CD14-positive monocyte (primary cell): ENCODE results near the gene SYPL2. TPM values are rescaled to one million over a fixed set of nuclear protein-coding genes. Genes with fewer than 3 reads are reported as not detected.

Experiments
- DNase-seq, 3 donors: peaks; one replicate each; pipeline ENCODE4 v3.0.0-alpha.2; 2011 to 2022
- H2AFZ ChIP-seq: 2 replicates; pipeline ENCODE4 v1.6.0; 2012; ENCODE audit warnings: mild to moderate bottlenecking, low read depth, low read length, inconsistent platforms; ENCODE audit not compliant: insufficient read depth, poor library complexity, severe bottlenecking
- H3K27ac ChIP-seq, 2 donors: 1 replicate in 1 of 2; 2 replicates in 1 of 2; pipeline ENCODE4 v1.5.1; 2012 to 2013; ENCODE audit warnings: low read length in 2 of 2, control low read depth in 1 of 2, inconsistent platforms in 1 of 2, low read depth in 1 of 2, mild to moderate bottlenecking in 1 of 2
- H3K27me3 ChIP-seq, 2 donors: one replicate each; pipeline versions ENCODE4 v1.6.0 to v1.6.1; 2011 to 2013; ENCODE audit warnings: low read length in 2 of 2; ENCODE audit not compliant: control insufficient read depth in 2 of 2, insufficient read depth in 2 of 2
- H3K36me3 ChIP-seq, 2 donors: replicated peaks in 1 of 2; 1 replicate in 1 of 2; 2 replicates in 1 of 2; pipeline versions ENCODE4 v1.5.1 to v1.6.1; 2012 to 2013; ENCODE audit warnings: low read length in 2 of 2, control low read depth in 1 of 2, inconsistent platforms in 1 of 2, mild to moderate bottlenecking in 1 of 2; ENCODE audit not compliant: insufficient read depth in 2 of 2, control insufficient read depth in 1 of 2
- H3K4me1 ChIP-seq, 2 donors: 1 replicate in 1 of 2; 2 replicates in 1 of 2; pipeline versions ENCODE4 v1.5.1 to v1.6.1; 2012 to 2013; ENCODE audit warnings: low read length in 2 of 2, control low read depth in 1 of 2, inconsistent platforms in 1 of 2, mild to moderate bottlenecking in 1 of 2, moderate library complexity in 1 of 2; ENCODE audit not compliant: insufficient read depth in 2 of 2, control insufficient read depth in 1 of 2
- H3K4me2 ChIP-seq: replicated peaks from 2 replicates; pipeline ENCODE3; 2012; ENCODE audit warnings: low read length, moderate library complexity, mild to moderate bottlenecking; ENCODE audit not compliant: poor library complexity, severe bottlenecking; ENCODE audit errors: extremely low read depth
- H3K4me3 ChIP-seq, 3 experiments: fragments of 200-600 bp in 1 of 3; sonication (generic) in 1 of 3; replicated peaks in 1 of 3; 1 replicate in 2 of 3; 2 replicates in 1 of 3; pipeline ENCODE4 v1.5.1; 2011 to 2013; ENCODE audit warnings: low read length in 3 of 3, mild to moderate bottlenecking in 3 of 3, control low read depth in 2 of 3, low read depth in 2 of 3, inconsistent platforms in 1 of 3, moderate library complexity in 1 of 3
- H3K79me2 ChIP-seq: 2 replicates; pipeline ENCODE4 v1.6.0; 2012; ENCODE audit warnings: mild to moderate bottlenecking, control low read depth, inconsistent platforms, low read length, moderate library complexity; ENCODE audit not compliant: insufficient read depth
- H3K9ac ChIP-seq: 2 replicates; pipeline ENCODE4 v1.6.0; 2017; ENCODE audit warnings: low read length, mild to moderate bottlenecking; ENCODE audit not compliant: insufficient read depth, poor library complexity, severe bottlenecking
- H3K9me3 ChIP-seq, 2 donors: replicated peaks in 1 of 2; 1 replicate in 1 of 2; 2 replicates in 1 of 2; pipeline versions ENCODE4 v1.5.1 to v1.6.1; 2012 to 2013; ENCODE audit warnings: low read length in 2 of 2, control low read depth in 1 of 2; ENCODE audit not compliant: control insufficient read depth in 1 of 2, insufficient read depth in 1 of 2
- H4K20me1 ChIP-seq: 2 replicates; pipeline ENCODE4 v1.6.0; 2012; ENCODE audit warnings: mild to moderate bottlenecking, low read length, control low read depth, moderate library complexity; ENCODE audit not compliant: insufficient read depth
- H3K27ac Mint-ChIP-seq, 7 donors: one replicate each; pipeline ENCODE4 v1.8.0; 2020; ENCODE audit warnings: mild to moderate bottlenecking in 7 of 7, mixed read lengths in 7 of 7, moderate library complexity in 6 of 7, inconsistent platforms in 2 of 7
- H3K27me3 Mint-ChIP-seq, 3 donors: one replicate each; pipeline ENCODE4 v1.8.0; 2021 to 2022; ENCODE audit warnings: low read depth in 3 of 3, mild to moderate bottlenecking in 3 of 3, mixed read lengths in 3 of 3, moderate library complexity in 3 of 3, inconsistent platforms in 1 of 3
- H3K36me3 Mint-ChIP-seq, 2 donors: one replicate each; pipeline ENCODE4 v1.8.0; 2020; ENCODE audit warnings: mixed read lengths in 2 of 2, inconsistent platforms in 1 of 2, mild to moderate bottlenecking in 1 of 2
- H3K4me1 Mint-ChIP-seq: one replicate; pipeline ENCODE4 v1.8.0; 2020; ENCODE audit warnings: mild to moderate bottlenecking, mixed read lengths
- H3K4me3 Mint-ChIP-seq, 2 donors: one replicate each; pipeline ENCODE4 v1.8.0; 2020; ENCODE audit warnings: mild to moderate bottlenecking in 2 of 2, mixed read lengths in 2 of 2, moderate library complexity in 1 of 2
- H3K9me3 Mint-ChIP-seq, 7 donors: one replicate each; pipeline ENCODE4 v1.8.0; 2020 to 2022; ENCODE audit warnings: mixed read lengths in 7 of 7, mild to moderate bottlenecking in 6 of 7, moderate library complexity in 6 of 7, inconsistent platforms in 2 of 7
- WGBS: methylation state at CpG from one replicate; pipeline ENCODE4 v1.1.5; 2013; ENCODE audit warnings: missing lambda C conversion rate; ENCODE audit not compliant: insufficient coverage; 5-methylcytosine and 5-hydroxymethylcytosine counted together
- intact Hi-C, 2 donors: fragments of 100-400 bp; cut with micrococcal nuclease; formaldehyde crosslinking; loops; one replicate each; pipeline versions ENCODE4 v1.15.0 to v1.15.1; 2023
- polyA plus RNA-seq, 3 donors: library from polyadenylated mRNA; depleted of rRNA in 1 of 3; unstranded in 2 of 3; stranded (reverse) in 1 of 3; fragments of 300-500 nt in 2 of 3; fragments of >200 nt in 1 of 3; fragmentation: Illumina TruSeq in 2 of 3; gene quantifications; 1 replicate in 2 of 3; 2 replicates in 1 of 3; pipeline ENCODE4 v1.2.3, GENCODE V29; 2012 to 2021
- TF ChIP-seq, protein P1 (sequence below): fragments of 200-600 bp; IDR thresholded peaks from one replicate; pipeline ENCODE4 v1.8.0; 2022; ENCODE audit warnings: antibody characterized with exemption, mild to moderate bottlenecking

The SYPL2 gene
- polyA plus RNA-seq, 3 donors, result 0.03 to 0.12 TPM; not detected in 1

DNA sequence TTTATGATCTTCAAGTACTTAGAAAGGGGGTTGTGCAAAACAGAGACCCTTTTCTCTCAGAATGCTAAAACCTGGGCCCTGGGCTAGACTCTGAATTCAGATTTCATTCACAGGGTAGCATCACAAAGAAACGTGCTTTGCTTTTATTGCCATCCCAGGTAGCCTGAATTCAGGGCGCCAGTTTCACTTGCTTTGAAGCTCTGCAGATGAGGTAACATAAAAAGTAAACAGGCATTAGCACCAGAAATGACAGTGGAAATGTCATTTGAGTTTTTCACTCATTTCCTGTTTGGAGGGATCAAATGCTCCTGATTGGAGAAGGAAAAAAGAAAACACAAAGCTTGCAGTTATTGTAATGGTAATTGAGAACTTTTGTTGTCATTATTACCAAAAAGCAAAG lies 2.6 kb downstream of the SYPL2 start:
- peak overlapping the region in 1 of 2 donors; percentile 75 for H3K4me3 Mint-ChIP-seq
- Histone ChIP-seq H3K79me2 (no peaks in the 10 kb centered on the region), H3K27me3 (peaks cover 67 to 86% of the 10 kb centered on the region in 2 donors), H4K20me1 (no peaks in the 10 kb centered on the region), H3K9me3 (peaks cover 0 to 14% of the 10 kb centered on the region in 2 donors), H3K36me3 (no peaks in the 10 kb centered on the region), H3K4me2 (no peak overlapping the region), H3K4me3 (no peak overlapping the region), H3K9ac (no peak overlapping the region), H3K4me1 (peaks cover 9 to 12% of the 10 kb centered on the region in 2 donors), H2AFZ (no peak overlapping the region), H3K27ac (no peak overlapping the region)
- DNase-seq, result no peak
- peaks cover 0 to 4% of the 10 kb centered on the region in 2 donors for H3K36me3 Mint-ChIP-seq
- H3K4me1 Mint-ChIP-seq, result peaks cover 10% of the 10 kb centered on the region
- H3K27ac Mint-ChIP-seq, result no peak overlapping the region
- TF ChIP-seq, protein P1, sequence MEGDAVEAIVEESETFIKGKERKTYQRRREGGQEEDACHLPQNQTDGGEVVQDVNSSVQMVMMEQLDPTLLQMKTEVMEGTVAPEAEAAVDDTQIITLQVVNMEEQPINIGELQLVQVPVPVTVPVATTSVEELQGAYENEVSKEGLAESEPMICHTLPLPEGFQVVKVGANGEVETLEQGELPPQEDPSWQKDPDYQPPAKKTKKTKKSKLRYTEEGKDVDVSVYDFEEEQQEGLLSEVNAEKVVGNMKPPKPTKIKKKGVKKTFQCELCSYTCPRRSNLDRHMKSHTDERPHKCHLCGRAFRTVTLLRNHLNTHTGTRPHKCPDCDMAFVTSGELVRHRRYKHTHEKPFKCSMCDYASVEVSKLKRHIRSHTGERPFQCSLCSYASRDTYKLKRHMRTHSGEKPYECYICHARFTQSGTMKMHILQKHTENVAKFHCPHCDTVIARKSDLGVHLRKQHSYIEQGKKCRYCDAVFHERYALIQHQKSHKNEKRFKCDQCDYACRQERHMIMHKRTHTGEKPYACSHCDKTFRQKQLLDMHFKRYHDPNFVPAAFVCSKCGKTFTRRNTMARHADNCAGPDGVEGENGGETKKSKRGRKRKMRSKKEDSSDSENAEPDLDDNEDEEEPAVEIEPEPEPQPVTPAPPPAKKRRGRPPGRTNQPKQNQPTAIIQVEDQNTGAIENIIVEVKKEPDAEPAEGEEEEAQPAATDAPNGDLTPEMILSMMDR, result no peak
- intact Hi-C loops, result no loop called here
- peaks cover 82 to 94% (median 86%) of the 10 kb centered on the region in 3 donors for H3K27me3 Mint-ChIP-seq
- 0% methylated on average over 2 of the region's 2 CpGs for WGBS
- peaks cover 0 to 23% (median 7%) of the 10 kb centered on the region in 7 donors for H3K9me3 Mint-ChIP-seq

DNA sequence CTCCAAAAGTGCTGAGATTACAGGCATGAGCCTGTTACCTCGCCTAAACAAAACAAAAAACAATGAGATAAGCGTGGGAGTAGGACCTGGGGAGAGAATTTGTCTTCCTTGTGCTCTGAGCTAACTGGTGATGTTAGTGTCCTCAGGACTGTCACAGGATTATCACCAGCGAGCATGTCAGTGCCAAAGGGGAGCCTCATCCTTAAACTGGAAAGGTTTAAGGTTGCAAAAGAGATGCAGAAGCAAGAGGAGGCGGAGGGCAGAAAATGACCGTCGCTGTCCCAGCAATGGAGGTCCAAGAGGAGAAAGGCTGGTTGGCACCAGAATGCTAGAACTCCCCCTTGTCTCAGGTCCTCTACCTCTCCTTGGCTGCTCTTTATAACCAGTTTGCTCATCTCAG lies 3.9 kb downstream of the SYPL2 start:
- peak overlapping the region in 1 of 2 donors; percentile 66 for H3K4me3 Mint-ChIP-seq
- peaks cover 0 to 14% of the 10 kb centered on the region in 2 donors for H3K9me3 ChIP-seq
- H3K79me2 ChIP-seq, result no peaks in the 10 kb centered on the region
- no peak for DNase-seq
- peaks cover 0 to 4% of the 10 kb centered on the region in 2 donors for H3K36me3 Mint-ChIP-seq
- no peaks in the 10 kb centered on the region for H3K36me3 ChIP-seq
- H3K27ac ChIP-seq, result no peak overlapping the region
- H3K27me3 Mint-ChIP-seq, result peaks cover 77 to 91% (median 78%) of the 10 kb centered on the region in 3 donors
- 62% methylated on average over 4 of the region's 6 CpGs for WGBS
- no peak overlapping the region for H3K9ac ChIP-seq
- H3K9me3 Mint-ChIP-seq, result peaks cover 0 to 16% (median 7%) of the 10 kb centered on the region in 7 donors
- peaks cover 9 to 12% of the 10 kb centered on the region in 2 donors for H3K4me1 ChIP-seq
- no peak overlapping the region for H3K27ac Mint-ChIP-seq
- H3K4me2 ChIP-seq, result no peak overlapping the region
- H3K4me3 ChIP-seq, result no peak overlapping the region
- TF ChIP-seq, protein P1, result no peak
- H4K20me1 ChIP-seq, result no peaks in the 10 kb centered on the region
- no peak overlapping the region for H2AFZ ChIP-seq
- intact Hi-C loops, result no loop called here
- peaks cover 56 to 72% of the 10 kb centered on the region in 2 donors for H3K27me3 ChIP-seq
- H3K4me1 Mint-ChIP-seq, result peaks cover 10% of the 10 kb centered on the region
